HUES64 (cell line): ENCODE measurements around the gene MAN1A1.

ENCODE experiments used
- H3K27ac ChIP-seq: 2 replicates; pipeline ENCODE4 v1.7.0; 2013; ENCODE audit warnings: low read depth, low read length, inconsistent platforms
- H3K27me3 ChIP-seq: 2 replicates; pipeline ENCODE4 v1.6.1; 2013; ENCODE audit warnings: mild to moderate bottlenecking, low read length; ENCODE audit not compliant: insufficient read depth
- H3K36me3 ChIP-seq: 2 replicates; pipeline ENCODE4 v1.6.1; 2013; ENCODE audit warnings: mild to moderate bottlenecking, low read length; ENCODE audit not compliant: insufficient read depth
- H3K4me1 ChIP-seq: 2 replicates; pipeline ENCODE4 v1.6.1; 2013; ENCODE audit warnings: mild to moderate bottlenecking, low read length, moderate library complexity; ENCODE audit not compliant: insufficient read depth
- H3K4me3 ChIP-seq: 2 replicates; pipeline ENCODE4 v1.5.1; 2013; ENCODE audit warnings: mild to moderate bottlenecking, low read length, moderate library complexity
- H3K9ac ChIP-seq: 2 replicates; pipeline ENCODE4 v1.6.1; 2013; ENCODE audit warnings: mild to moderate bottlenecking, low read depth, low read length
- H3K9me3 ChIP-seq: 2 replicates; pipeline ENCODE4 v1.6.1; 2013; ENCODE audit warnings: low read depth, low read length; ENCODE audit not compliant: insufficient read depth
- WGBS: fragments of 150-250, 120-280 bp; methylation state at CpG from one replicate; pipeline ENCODE4 v1.1.7; 2013; ENCODE audit warnings: missing lambda C conversion rate; 5-methylcytosine and 5-hydroxymethylcytosine counted together

The MAN1A1 gene

GRCh38 chr6:119345114-119345513 is 4.4 kb downstream of the MAN1A1 start:
- Histone ChIP-seq H3K4me3 (no peak overlapping the region), H3K36me3 (no peaks in the 10 kb centered on the region), H3K27me3 (peaks cover 31% of the 10 kb centered on the region), H3K27ac (no peak overlapping the region), H3K9me3 (no peaks in the 10 kb centered on the region), H3K4me1 (peaks cover 20% of the 10 kb centered on the region), H3K9ac (no peak overlapping the region)
- 100% methylated on average over 1 of the region's 2 CpGs for WGBS

- Histone ChIP-seq H3K4me3 (no peak overlapping the region), H3K9ac (no peak overlapping the region), H3K27ac (no peak overlapping the region), H3K4me1 (peaks cover 20% of the 10 kb centered on the region), H3K9me3 (no peaks in the 10 kb centered on the region), H3K36me3 (no peaks in the 10 kb centered on the region), H3K27me3 (peaks cover 28% of the 10 kb centered on the region)
- 90% methylated on average over 1 of the region's 1 CpG for WGBS
These were observed 5.3 kb downstream of the MAN1A1 start for GRCh38 chr6:119344306-119344705.

GRCh38 chr6:119343573-119344146 is 5.9 kb downstream of the MAN1A1 start:
- no peak overlapping the region for H3K4me3 ChIP-seq
- WGBS, result 93% methylated on average over 5 of the region's 5 CpGs
- no peaks in the 10 kb centered on the region for H3K9me3 ChIP-seq
- no peak overlapping the region for H3K9ac ChIP-seq
- no peak overlapping the region for H3K27ac ChIP-seq
- H3K36me3 ChIP-seq, result no peaks in the 10 kb centered on the region
- peaks cover 20% of the 10 kb centered on the region for H3K4me1 ChIP-seq
- peaks cover 21% of the 10 kb centered on the region for H3K27me3 ChIP-seq

- H3K9ac ChIP-seq, result no peak overlapping the region
- peaks cover 16% of the 10 kb centered on the region for H3K27me3 ChIP-seq
- no peak overlapping the region for H3K4me3 ChIP-seq
- H3K27ac ChIP-seq, result no peak overlapping the region
- WGBS, result 93% methylated on average over 4 of the region's 4 CpGs
- H3K9me3 ChIP-seq, result no peaks in the 10 kb centered on the region
- peaks cover 20% of the 10 kb centered on the region for H3K4me1 ChIP-seq
- no peaks in the 10 kb centered on the region for H3K36me3 ChIP-seq
These were observed 6.4 kb downstream of the MAN1A1 start for GRCh38 chr6:119343167-119343566.

GRCh38 chr6:119342430-119342829 is 7.1 kb downstream of the MAN1A1 start:
- Histone ChIP-seq H3K27me3 (peaks cover 9% of the 10 kb centered on the region), H3K9ac (no peak overlapping the region), H3K4me1 (peaks cover 14% of the 10 kb centered on the region), H3K27ac (no peak overlapping the region), H3K4me3 (no peak overlapping the region), H3K9me3 (no peaks in the 10 kb centered on the region), H3K36me3 (no peaks in the 10 kb centered on the region)
- 100% methylated on average over 1 of the region's 3 CpGs for WGBS

- no peaks in the 10 kb centered on the region for H3K27me3 ChIP-seq
- no peak overlapping the region; the same call in 1 of the 2 replicates for H3K9ac ChIP-seq
- H3K9me3 ChIP-seq, result no peaks in the 10 kb centered on the region
- WGBS, result 51% methylated on average over 8 of the region's 8 CpGs
- no peak overlapping the region for H3K4me3 ChIP-seq
- no peaks in the 10 kb centered on the region for H3K36me3 ChIP-seq
- no peak overlapping the region for H3K27ac ChIP-seq
- H3K4me1 ChIP-seq, result peaks cover 19% of the 10 kb centered on the region
These were observed 8.6 kb downstream of the MAN1A1 start for GRCh38 chr6:119340796-119341487.

GRCh38 chr6:119339941-119340456 is 9.6 kb downstream of the MAN1A1 start:
- H3K9me3 ChIP-seq, result no peaks in the 10 kb centered on the region
- 93% methylated on average over 4 of the region's 4 CpGs for WGBS
- no peak overlapping the region for H3K9ac ChIP-seq
- no peak overlapping the region for H3K27ac ChIP-seq
- H3K36me3 ChIP-seq, result no peaks in the 10 kb centered on the region
- no peaks in the 10 kb centered on the region for H3K27me3 ChIP-seq
- no peak overlapping the region for H3K4me3 ChIP-seq
- peaks cover 19% of the 10 kb centered on the region for H3K4me1 ChIP-seq

GRCh38 chr6:119337762-119338161 is 11.8 kb downstream of the MAN1A1 start:
- H3K9me3 ChIP-seq, result no peaks in the 10 kb centered on the region
- WGBS, result no CpG with 5 or more reads among the region's 1 CpG
- no peak overlapping the region for H3K4me3 ChIP-seq
- H3K27ac ChIP-seq, result no peak overlapping the region
- H3K27me3 ChIP-seq, result no peaks in the 10 kb centered on the region
- H3K4me1 ChIP-seq, result peaks cover 19% of the 10 kb centered on the region
- no peak overlapping the region for H3K9ac ChIP-seq
- H3K36me3 ChIP-seq, result no peaks in the 10 kb centered on the region

- 96% methylated on average over 3 of the region's 5 CpGs for WGBS
- Histone ChIP-seq H3K36me3 (no peaks in the 10 kb centered on the region), H3K9me3 (no peaks in the 10 kb centered on the region), H3K4me3 (no peak overlapping the region), H3K9ac (no peak overlapping the region), H3K4me1 (peaks cover 19% of the 10 kb centered on the region), H3K27me3 (no peaks in the 10 kb centered on the region), H3K27ac (no peak overlapping the region)
These were observed 12.3 kb downstream of the MAN1A1 start for GRCh38 chr6:119337252-119337651.

- Histone ChIP-seq H3K27ac (no peak overlapping the region), H3K9ac (no peak overlapping the region), H3K9me3 (no peaks in the 10 kb centered on the region), H3K4me3 (no peak overlapping the region), H3K27me3 (no peaks in the 10 kb centered on the region), H3K4me1 (peaks cover 9% of the 10 kb centered on the region), H3K36me3 (no peaks in the 10 kb centered on the region)
- 81% methylated on average over 1 of the region's 1 CpG for WGBS
These were observed 14.9 kb downstream of the MAN1A1 start for GRCh38 chr6:119334535-119335264.

- Histone ChIP-seq H3K4me3 (no peak overlapping the region), H3K27ac (no peak overlapping the region), H3K36me3 (no peaks in the 10 kb centered on the region), H3K27me3 (no peaks in the 10 kb centered on the region), H3K9me3 (no peaks in the 10 kb centered on the region), H3K4me1 (peaks cover 9% of the 10 kb centered on the region), H3K9ac (no peak overlapping the region)
- WGBS, result 79% methylated on average over 1 of the region's 3 CpGs
These were observed 15.8 kb downstream of the MAN1A1 start for GRCh38 chr6:119333707-119334295.
